ENCODE results near the gene PKP4. TPM values are rescaled to one million over a fixed set of nuclear protein-coding genes. Genes with fewer than 3 reads are reported as not detected.

PKP4 gene
- total and polyA plus RNA-seq, 2 experiments from 2014 or later, result 7.6 to 32.2 TPM

- WGBS, 2 experiments (ENCODE audit: low coverage in 1 of 2, low lambda C conversion rate in 2 of 2, missing lambda C conversion rate in 2 of 2), result 80 to 84% methylated on average over 3 of the region's 3 CpGs
- peaks cover 34% of the 10 kb centered on the region for H3F3A ChIP-seq (ENCODE audit: insufficient read depth)
- H3K36me3 ChIP-seq (ENCODE audit: low read depth), result no peaks in the 10 kb centered on the region
- H3K9ac ChIP-seq, result peak overlapping the region; percentile 12; the same call in 1 of the 2 replicates
- no peaks in the 10 kb centered on the region for H3K27me3 ChIP-seq (replicated peaks; ENCODE audit: insufficient read depth)
- H3K4me1 ChIP-seq (ENCODE audit: insufficient read depth), result peaks cover 38% of the 10 kb centered on the region
- H3K4me3 ChIP-seq, result peak overlapping the region; percentile 18; the same call in 1 of the 2 replicates
- DNase-seq, result no peak
- no peaks in the 10 kb centered on the region for H3K9me3 ChIP-seq (ENCODE audit: low read depth)
- H2AFZ ChIP-seq, result no peak overlapping the region
- H4K20me1 ChIP-seq (ENCODE audit: insufficient read depth), result no peaks in the 10 kb centered on the region
- H3K9me2 ChIP-seq (ENCODE audit: insufficient read depth), result no peaks in the 10 kb centered on the region
- TF ChIP-seq EZH2phosphoT487 (IDR thresholded peaks at IDR 0.05; ENCODE audit: insufficient read depth, low read depth) (no peak), EZH2 (IDR thresholded peaks at IDR 0.05; ENCODE audit: insufficient read depth, poor library complexity, severe bottlenecking) (no peak)
- in situ Hi-C loops (cut with MboI), result no loop called here
- peak overlapping the region; percentile 50 for H3K4me2 ChIP-seq (ENCODE audit: unreplicated experiment)
- peaks cover 92% of the 10 kb centered on the region for H3K79me2 ChIP-seq (ENCODE audit: insufficient read depth)
- H3K27ac ChIP-seq, result peak overlapping the region; percentile 74
These were observed 29.6 kb downstream of the PKP4 start for GRCh38 chr2:158486150-158486969.

DNA sequence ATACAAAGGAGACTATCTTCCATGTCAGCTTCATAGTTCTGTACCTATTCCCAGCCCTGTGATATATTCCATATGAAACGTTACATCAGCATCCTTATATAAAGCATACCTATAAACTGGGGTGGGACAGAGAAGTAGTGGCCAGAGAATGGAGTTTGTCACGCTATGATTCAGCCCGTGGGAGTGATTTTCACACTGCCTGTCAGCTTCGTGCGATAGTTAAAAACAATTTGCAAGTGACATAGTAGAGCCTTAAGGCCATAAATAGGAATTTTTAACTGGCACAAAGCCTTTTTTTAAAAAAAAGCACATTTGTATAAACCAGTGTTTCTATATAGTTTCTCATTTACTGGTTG lies 30.2 kb downstream of the PKP4 start:
- Histone ChIP-seq H3K9me3 (ENCODE audit: low read depth) (no peaks in the 10 kb centered on the region), H3K4me1 (ENCODE audit: insufficient read depth) (peaks cover 38% of the 10 kb centered on the region), H3K9me2 (ENCODE audit: insufficient read depth) (no peaks in the 10 kb centered on the region), H4K20me1 (ENCODE audit: insufficient read depth) (no peaks in the 10 kb centered on the region), H3K9ac (peak overlapping the region; percentile 12), H3K4me2 (ENCODE audit: unreplicated experiment) (peak overlapping the region; percentile 50), H2AFZ (no peak overlapping the region), H3K4me3 (peak overlapping the region; percentile 18), H3K79me2 (ENCODE audit: insufficient read depth) (peaks cover 94% of the 10 kb centered on the region), H3F3A (ENCODE audit: insufficient read depth) (peaks cover 34% of the 10 kb centered on the region), H3K27ac (peak overlapping the region; percentile 74), H3K27me3 (replicated peaks; ENCODE audit: insufficient read depth) (no peaks in the 10 kb centered on the region), H3K36me3 (ENCODE audit: low read depth) (no peaks in the 10 kb centered on the region)
- in situ Hi-C loops (cut with MboI), result no loop called here
- TF ChIP-seq EZH2 (IDR thresholded peaks at IDR 0.05; ENCODE audit: insufficient read depth, poor library complexity, severe bottlenecking), result no peak
- no peak for TF ChIP-seq EZH2phosphoT487 (IDR thresholded peaks at IDR 0.05; ENCODE audit: insufficient read depth, low read depth)
- peak; percentile 69 for DNase-seq
- 57 to 62% methylated on average over 5 of the region's 5 CpGs for WGBS, 2 experiments (ENCODE audit: low coverage in 1 of 2, low lambda C conversion rate in 2 of 2, missing lambda C conversion rate in 2 of 2)

DNA sequence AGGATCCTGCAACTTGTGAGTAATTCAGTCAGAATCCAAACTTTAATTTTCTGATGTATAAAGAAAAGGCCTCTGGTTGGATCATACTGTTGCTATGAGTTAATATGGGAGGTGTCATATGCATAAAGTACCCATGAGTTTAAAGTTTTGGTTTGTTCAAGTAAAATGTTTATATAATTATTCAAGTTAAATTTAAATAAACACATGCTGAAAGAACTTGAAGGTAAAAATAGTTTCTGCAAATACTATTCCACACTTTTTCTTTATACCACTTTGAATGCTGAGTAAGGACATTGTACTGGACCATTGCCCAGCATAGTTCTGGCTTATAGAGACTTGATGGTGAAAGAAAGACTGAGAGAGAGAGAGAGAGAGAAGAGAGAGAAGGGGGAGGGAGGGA lies 30.7 kb downstream of the PKP4 start:
- in situ Hi-C loops (cut with MboI), result no loop called here
- Histone ChIP-seq H3K9me2 (ENCODE audit: insufficient read depth) (no peaks in the 10 kb centered on the region), H3K4me3 (peak overlapping the region; percentile 18), H3F3A (ENCODE audit: insufficient read depth) (peaks cover 34% of the 10 kb centered on the region), H2AFZ (no peak overlapping the region), H3K27ac (peak overlapping the region; percentile 74), H3K9ac (peak overlapping the region; percentile 12), H3K4me1 (ENCODE audit: insufficient read depth) (peaks cover 37% of the 10 kb centered on the region), H3K9me3 (ENCODE audit: low read depth) (no peaks in the 10 kb centered on the region), H3K36me3 (ENCODE audit: low read depth) (no peaks in the 10 kb centered on the region), H3K27me3 (replicated peaks; ENCODE audit: insufficient read depth) (no peaks in the 10 kb centered on the region), H4K20me1 (ENCODE audit: insufficient read depth) (no peaks in the 10 kb centered on the region), H3K4me2 (ENCODE audit: unreplicated experiment) (peak overlapping the region; percentile 50), H3K79me2 (ENCODE audit: insufficient read depth) (peaks cover 94% of the 10 kb centered on the region)
- TF ChIP-seq EZH2phosphoT487 (IDR thresholded peaks at IDR 0.05; ENCODE audit: insufficient read depth, low read depth) (no peak), EZH2 (IDR thresholded peaks at IDR 0.05; ENCODE audit: insufficient read depth, poor library complexity, severe bottlenecking) (no peak)
- peak; percentile 74 for DNase-seq

GRCh38 chr2:158488442-158489216 lies 31.9 kb downstream of the PKP4 start:
- Histone ChIP-seq H3K9ac (no peak overlapping the region), H3K4me3 (no peak overlapping the region), H4K20me1 (ENCODE audit: insufficient read depth) (no peaks in the 10 kb centered on the region), H3K36me3 (ENCODE audit: low read depth) (no peaks in the 10 kb centered on the region), H3K9me3 (ENCODE audit: low read depth) (no peaks in the 10 kb centered on the region), H2AFZ (no peak overlapping the region), H3K27me3 (replicated peaks; ENCODE audit: insufficient read depth) (no peaks in the 10 kb centered on the region), H3K9me2 (ENCODE audit: insufficient read depth) (no peaks in the 10 kb centered on the region), H3K4me1 (ENCODE audit: insufficient read depth) (peaks cover 28% of the 10 kb centered on the region), H3F3A (ENCODE audit: insufficient read depth) (peaks cover 27% of the 10 kb centered on the region), H3K79me2 (ENCODE audit: insufficient read depth) (peaks cover 91% of the 10 kb centered on the region), H3K27ac (peak overlapping the region; percentile 74; the same call in 1 of the 2 replicates), H3K4me2 (ENCODE audit: unreplicated experiment) (no peak overlapping the region)
- in situ Hi-C loops (cut with MboI), result no loop called here
- no peak for DNase-seq
- TF ChIP-seq EZH2phosphoT487 (IDR thresholded peaks at IDR 0.05; ENCODE audit: insufficient read depth, low read depth), result no peak
- no peak for TF ChIP-seq EZH2 (IDR thresholded peaks at IDR 0.05; ENCODE audit: insufficient read depth, poor library complexity, severe bottlenecking)
- WGBS, 2 experiments (ENCODE audit: low coverage in 1 of 2, low lambda C conversion rate in 2 of 2, missing lambda C conversion rate in 2 of 2), result 86 to 87% methylated on average over 2 of the region's 2 CpGs

Data from GM23248 (cell line).